LoVo (cell line): ENCODE data around the gene VAPA.
A peak's percentile ranks its signal among the peaks of the same experiment; 100 is the strongest.
"Not testable (repeated sequence)": the region's sequence is repeated elsewhere in the genome, so short reads cannot be mapped to it uniquely, and the experiment has no call there.

ENCODE experiments used
- DNase-seq: peaks from one replicate; pipeline ENCODE4 v3.0.0-alpha.2; 2016; ENCODE audit warnings: low spot score

VAPA gene

GRCh38 chr18:9886005-9886348 lies 27.8 kb upstream of the VAPA start:
- no peak for DNase-seq

GRCh38 chr18:9887992-9888391 lies 25.8 kb upstream of the VAPA start:
- DNase-seq: no peak

- no peak for DNase-seq
Observed at GRCh38 chr18:9890196-9890595, 23.6 kb upstream of the VAPA start.

GRCh38 chr18:9890957-9891356 lies 22.9 kb upstream of the VAPA start:
- no peak for DNase-seq

GRCh38 chr18:9891515-9891914 lies 22.3 kb upstream of the VAPA start:
- DNase-seq: not testable (repeated sequence)

GRCh38 chr18:9894454-9895068 lies 19.3 kb upstream of the VAPA start:
- DNase-seq: no peak

DNA sequence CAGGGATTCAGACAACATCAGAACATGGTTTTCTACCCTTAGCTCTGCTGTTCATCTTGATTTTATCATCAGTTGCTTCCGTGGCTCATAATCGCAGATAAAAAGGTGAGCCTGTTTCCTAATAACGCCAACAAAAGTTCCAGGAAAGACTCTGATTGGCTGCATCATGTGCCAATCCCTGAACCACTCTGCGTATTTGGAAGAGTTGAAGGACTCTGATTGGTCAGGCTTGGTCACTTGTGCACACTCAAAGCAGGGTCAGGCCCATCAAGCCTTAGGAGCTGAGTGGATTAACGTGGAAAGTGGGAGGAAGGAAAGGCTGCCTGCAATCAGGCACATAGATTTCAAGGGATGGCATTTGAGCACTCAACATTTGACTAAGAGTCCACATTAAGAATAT lies 16.7 kb upstream of the VAPA start:
- no peak for DNase-seq

DNA sequence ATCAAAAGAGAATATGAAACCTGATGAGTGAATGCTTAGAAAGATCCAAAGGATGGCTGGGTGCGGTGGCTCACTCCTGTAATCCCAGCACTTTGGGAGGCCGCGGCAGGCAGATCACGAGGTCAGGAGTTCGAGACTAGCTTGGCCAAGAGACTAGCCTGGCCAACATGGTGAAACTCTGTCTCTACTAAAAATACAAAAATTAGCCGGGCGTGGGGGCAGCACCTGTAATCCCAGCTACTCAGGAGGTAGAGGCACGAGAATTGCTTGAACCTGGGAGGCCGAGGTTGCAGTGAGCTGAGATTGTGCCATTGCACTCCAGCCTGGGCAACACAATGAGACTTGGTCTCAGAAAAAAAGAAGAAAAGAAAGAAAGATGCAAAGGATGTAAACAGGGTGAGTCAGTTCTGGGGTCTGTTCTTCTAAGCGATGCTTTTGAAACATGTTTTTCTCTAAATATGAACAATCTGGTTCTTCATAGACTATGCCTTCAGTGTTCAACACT lies 16.0 kb upstream of the VAPA start:
- not testable (repeated sequence) for DNase-seq

GRCh38 chr18:9898792-9899549 lies 14.8 kb upstream of the VAPA start:
- DNase-seq: peak; percentile 70

DNA sequence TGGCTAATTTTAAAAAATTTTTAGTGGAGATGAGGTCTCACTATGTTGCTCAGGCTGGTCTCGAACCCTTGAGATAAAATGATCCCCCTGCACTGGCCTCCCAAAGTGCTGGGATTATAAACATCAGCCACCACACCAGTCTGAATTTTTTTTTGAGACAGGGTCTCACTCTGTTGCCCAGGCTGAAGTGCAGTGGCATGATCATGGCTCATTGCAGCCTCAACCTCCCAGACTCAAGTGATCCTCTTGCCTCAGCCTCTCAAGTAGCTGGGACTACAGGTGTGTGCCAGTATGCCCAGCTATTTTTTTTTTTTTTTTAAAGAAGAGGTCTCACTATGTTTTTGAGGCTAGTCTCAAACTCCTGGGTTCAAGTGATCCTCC lies 14.3 kb upstream of the VAPA start:
- not testable (repeated sequence) for DNase-seq

GRCh38 chr18:9900699-9901098 lies 13.1 kb upstream of the VAPA start:
- no peak for DNase-seq

DNA sequence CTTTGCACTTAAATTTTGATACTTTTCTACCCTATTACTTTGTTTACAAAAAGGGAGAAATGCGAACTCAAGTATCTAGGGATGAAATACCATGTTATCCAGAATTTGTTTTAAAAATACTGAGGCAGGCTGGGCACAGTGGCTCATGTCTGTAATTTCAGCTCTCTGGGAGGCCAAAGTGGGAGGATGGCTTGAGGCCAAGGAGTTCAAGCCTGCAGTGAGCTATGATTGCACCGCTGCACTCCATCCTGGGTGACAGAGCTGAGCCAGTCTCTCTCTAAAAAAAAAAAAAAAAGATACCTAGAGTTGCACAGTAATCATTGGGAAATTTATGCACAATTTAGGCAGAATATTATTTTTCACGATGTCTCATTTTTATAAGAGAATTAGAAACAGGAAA lies 12.4 kb upstream of the VAPA start:
- no peak for DNase-seq

DNA sequence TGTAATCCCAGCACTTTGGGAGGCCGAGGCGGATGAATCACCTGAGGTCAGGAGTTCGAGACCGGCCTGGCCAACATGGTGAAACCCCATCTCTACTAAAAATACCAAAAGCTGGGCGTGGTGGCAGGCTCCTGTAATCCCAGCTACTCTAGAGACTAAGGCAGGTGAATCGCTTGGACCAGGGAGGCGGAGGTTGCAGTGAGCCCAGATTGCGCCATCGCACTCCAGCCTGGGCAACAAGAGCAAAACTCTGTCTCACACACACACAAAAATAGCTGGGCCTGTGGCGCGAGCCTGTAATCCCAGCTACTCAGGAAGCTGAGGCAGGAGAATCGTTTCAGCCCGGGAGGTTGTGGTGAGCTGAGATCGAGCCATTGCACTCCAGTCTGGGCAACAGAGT lies 11.6 kb upstream of the VAPA start:
- not testable (repeated sequence) for DNase-seq

- no peak for DNase-seq
Observed at GRCh38 chr18:9902832-9903231, 11.0 kb upstream of the VAPA start.

GRCh38 chr18:9905401-9905922 lies 8.4 kb upstream of the VAPA start:
- no peak for DNase-seq

DNA sequence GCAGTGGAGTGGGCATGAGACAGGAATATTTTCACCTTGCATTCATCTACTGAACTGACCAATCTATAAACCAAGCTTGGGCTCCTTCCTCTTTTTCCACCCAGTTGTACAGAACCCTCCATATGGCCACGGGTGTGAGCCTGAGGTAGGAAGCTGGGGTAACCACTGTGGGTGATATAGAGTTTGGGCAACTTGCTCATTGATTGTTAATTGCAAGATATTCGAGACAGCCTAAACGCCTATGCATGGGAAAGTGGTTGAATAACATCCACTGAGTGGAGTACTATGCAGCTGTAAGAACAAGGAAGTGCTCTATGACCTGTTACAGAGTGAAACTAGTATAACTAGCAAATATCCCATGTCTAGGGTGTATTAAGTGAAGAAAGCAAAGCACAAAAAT lies 7.3 kb upstream of the VAPA start:
- no peak for DNase-seq

DNA sequence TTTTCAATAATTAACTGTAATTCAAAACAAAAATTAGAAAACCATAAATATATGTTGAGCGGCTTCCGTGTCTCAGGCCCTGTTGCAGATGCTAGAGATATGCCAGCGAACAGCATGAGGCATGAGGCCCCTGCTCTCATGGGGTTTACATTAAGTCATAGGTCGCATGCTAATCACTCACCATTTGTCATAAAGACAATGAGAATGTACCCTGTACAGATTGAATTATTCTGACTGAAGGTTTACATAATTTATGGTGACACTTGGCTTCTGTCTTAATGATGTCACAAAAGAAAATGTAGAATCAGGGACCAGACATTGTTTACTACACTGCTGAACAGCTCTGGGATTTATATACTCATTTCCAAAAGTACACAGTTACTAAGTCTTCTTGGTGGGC lies 5.9 kb upstream of the VAPA start:
- DNase-seq: no peak

DNA sequence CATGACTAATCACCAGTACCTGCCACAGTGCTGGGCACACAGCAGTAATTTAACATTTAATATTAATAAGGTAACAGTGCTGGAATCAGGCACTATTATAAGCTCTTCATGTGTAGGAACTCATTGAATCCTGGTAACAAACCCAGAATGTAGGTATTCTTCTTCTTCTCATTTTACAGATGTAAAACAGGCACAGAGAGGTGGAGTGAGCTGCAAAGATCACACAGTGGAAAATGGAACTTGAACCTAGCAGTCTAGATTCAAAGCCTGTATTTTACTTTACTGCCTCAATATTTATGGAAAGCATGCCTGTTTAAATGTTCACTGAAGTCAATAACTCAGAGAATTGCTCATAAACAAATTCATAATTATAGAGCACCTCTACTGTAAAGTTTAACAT lies 3.7 kb upstream of the VAPA start:
- DNase-seq: no peak

- no peak for DNase-seq
Observed at GRCh38 chr18:9910661-9911060, 3.2 kb upstream of the VAPA start.

GRCh38 chr18:9911226-9911625 lies 2.6 kb upstream of the VAPA start:
- no peak for DNase-seq

GRCh38 chr18:9912285-9912684 lies 1.5 kb upstream of the VAPA start:
- DNase-seq: not testable (repeated sequence)

DNA sequence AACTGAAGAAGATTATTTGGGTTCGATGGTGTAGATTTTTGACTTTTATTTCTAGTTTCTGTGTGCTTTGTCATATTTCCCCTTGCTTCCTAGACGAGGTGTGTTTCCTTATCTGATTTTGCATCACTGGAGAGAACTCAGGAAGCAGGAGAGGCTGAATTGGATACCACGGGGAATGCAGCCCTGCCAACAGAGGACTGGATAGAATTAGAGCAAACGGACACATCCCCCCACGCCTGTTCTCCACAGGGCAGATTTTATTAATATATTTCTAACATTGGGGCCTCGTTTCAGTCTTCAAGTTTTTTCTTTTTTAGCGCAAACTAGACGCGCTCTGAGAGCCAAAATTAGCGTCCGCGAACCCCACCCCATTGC lies 678 bp upstream of the VAPA start:
- no peak for DNase-seq

GRCh38 chr18:9914334-9914583 lies 443 bp downstream of the VAPA start:
- no peak for DNase-seq
